ENCODE results near the gene KCND3.
A peak's percentile ranks its signal among the peaks of the same experiment; 100 is the strongest.

Gene KCND3

GRCh38 chr1:111990026-111990877 lies 784 bp upstream of the KCND3 start:
- TF ChIP-seq, protein P1, sequence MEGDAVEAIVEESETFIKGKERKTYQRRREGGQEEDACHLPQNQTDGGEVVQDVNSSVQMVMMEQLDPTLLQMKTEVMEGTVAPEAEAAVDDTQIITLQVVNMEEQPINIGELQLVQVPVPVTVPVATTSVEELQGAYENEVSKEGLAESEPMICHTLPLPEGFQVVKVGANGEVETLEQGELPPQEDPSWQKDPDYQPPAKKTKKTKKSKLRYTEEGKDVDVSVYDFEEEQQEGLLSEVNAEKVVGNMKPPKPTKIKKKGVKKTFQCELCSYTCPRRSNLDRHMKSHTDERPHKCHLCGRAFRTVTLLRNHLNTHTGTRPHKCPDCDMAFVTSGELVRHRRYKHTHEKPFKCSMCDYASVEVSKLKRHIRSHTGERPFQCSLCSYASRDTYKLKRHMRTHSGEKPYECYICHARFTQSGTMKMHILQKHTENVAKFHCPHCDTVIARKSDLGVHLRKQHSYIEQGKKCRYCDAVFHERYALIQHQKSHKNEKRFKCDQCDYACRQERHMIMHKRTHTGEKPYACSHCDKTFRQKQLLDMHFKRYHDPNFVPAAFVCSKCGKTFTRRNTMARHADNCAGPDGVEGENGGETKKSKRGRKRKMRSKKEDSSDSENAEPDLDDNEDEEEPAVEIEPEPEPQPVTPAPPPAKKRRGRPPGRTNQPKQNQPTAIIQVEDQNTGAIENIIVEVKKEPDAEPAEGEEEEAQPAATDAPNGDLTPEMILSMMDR (IDR thresholded peaks at IDR 0.05; ENCODE audit: poor library complexity, severe bottlenecking) = no peak
- no peaks in the 10 kb centered on the region for H3K9me3 ChIP-seq (ENCODE audit: severe bottlenecking)
- H3K27ac ChIP-seq (ENCODE audit: poor library complexity, severe bottlenecking) = no peak overlapping the region
- H3K36me3 ChIP-seq (ENCODE audit: low read depth) = no peaks in the 10 kb centered on the region
- no peaks in the 10 kb centered on the region for H3K4me1 ChIP-seq (ENCODE audit: insufficient read depth, poor library complexity, severe bottlenecking)
- H3K27me3 ChIP-seq (ENCODE audit: insufficient read depth, poor library complexity, severe bottlenecking) = peaks cover 48% of the 10 kb centered on the region
- ATAC-seq (ENCODE audit: low read depth) (peak; percentile 33), DNase-seq (ENCODE audit: low spot score) (no peak)
- peak overlapping the region; percentile 32 for H3K4me3 ChIP-seq (ENCODE audit: severe bottlenecking)

- H3K4me1 ChIP-seq (ENCODE audit: insufficient read depth, poor library complexity, severe bottlenecking) = no peaks in the 10 kb centered on the region
- no peaks in the 10 kb centered on the region for H3K9me3 ChIP-seq (ENCODE audit: severe bottlenecking)
- peak overlapping the region; percentile 32 for H3K4me3 ChIP-seq (ENCODE audit: severe bottlenecking)
- no peaks in the 10 kb centered on the region for H3K36me3 ChIP-seq (ENCODE audit: low read depth)
- no peak overlapping the region for H3K27ac ChIP-seq (ENCODE audit: poor library complexity, severe bottlenecking)
- DNase-seq (ENCODE audit: low spot score) (no peak), ATAC-seq (ENCODE audit: low read depth) (no peak)
- H3K27me3 ChIP-seq (ENCODE audit: insufficient read depth, poor library complexity, severe bottlenecking) = peaks cover 48% of the 10 kb centered on the region
- TF ChIP-seq, protein P1 (IDR thresholded peaks at IDR 0.05; ENCODE audit: poor library complexity, severe bottlenecking) = no peak
These were observed 570 bp downstream of the KCND3 start for GRCh38 chr1:111988743-111989453.

DNA sequence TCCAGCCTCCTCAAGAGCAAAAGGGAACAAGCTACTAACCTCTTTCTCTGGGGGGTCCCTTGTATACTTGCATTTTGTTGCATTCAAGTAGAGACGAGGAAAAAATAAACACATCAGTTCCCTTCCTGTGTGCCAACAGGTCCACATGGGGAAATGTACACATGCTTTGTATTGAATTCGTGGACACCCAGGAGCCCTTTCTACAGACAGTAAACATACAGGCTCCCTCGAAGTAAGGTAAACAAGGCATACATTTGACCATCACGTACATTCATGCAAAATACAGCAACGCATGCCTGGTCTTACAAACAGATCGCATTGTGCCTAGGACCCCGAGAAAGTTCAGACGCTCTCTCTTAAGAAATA lies 1.1 kb downstream of the KCND3 start:
- DNase-seq (ENCODE audit: low spot score) = no peak
- peaks cover 48% of the 10 kb centered on the region for H3K27me3 ChIP-seq (ENCODE audit: insufficient read depth, poor library complexity, severe bottlenecking)
- no peak overlapping the region for H3K27ac ChIP-seq (ENCODE audit: poor library complexity, severe bottlenecking)
- TF ChIP-seq, protein P1 (IDR thresholded peaks at IDR 0.05; ENCODE audit: poor library complexity, severe bottlenecking) = no peak
- no peak for ATAC-seq (ENCODE audit: low read depth)
- no peaks in the 10 kb centered on the region for H3K4me1 ChIP-seq (ENCODE audit: insufficient read depth, poor library complexity, severe bottlenecking)
- no peak overlapping the region for H3K4me3 ChIP-seq (ENCODE audit: severe bottlenecking)
- H3K9me3 ChIP-seq (ENCODE audit: severe bottlenecking) = no peaks in the 10 kb centered on the region
- no peaks in the 10 kb centered on the region for H3K36me3 ChIP-seq (ENCODE audit: low read depth)

DNA sequence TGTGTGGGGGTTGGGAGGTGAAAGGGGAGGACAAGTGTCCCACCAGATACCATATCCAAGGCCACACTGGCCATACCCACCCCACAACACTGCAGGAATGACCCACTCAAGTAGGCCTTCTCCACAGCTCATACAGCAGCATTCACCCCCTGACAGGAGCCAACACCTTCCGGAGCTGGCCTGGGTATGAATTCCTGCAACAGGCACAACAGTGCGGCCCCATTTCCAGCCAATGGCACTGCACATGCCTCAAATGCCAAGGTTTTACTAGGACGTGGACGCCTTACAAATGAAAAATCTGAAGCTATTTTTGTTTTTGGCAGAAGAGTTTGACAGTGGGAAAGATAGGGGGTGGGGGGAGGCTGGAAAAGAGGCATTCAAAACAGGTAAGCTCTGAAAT lies 2.0 kb downstream of the KCND3 start:
- Histone ChIP-seq H3K4me3 (ENCODE audit: severe bottlenecking) (no peak overlapping the region), H3K27me3 (ENCODE audit: insufficient read depth, poor library complexity, severe bottlenecking) (peaks cover 45% of the 10 kb centered on the region), H3K36me3 (ENCODE audit: low read depth) (no peaks in the 10 kb centered on the region), H3K9me3 (ENCODE audit: severe bottlenecking) (no peaks in the 10 kb centered on the region), H3K4me1 (ENCODE audit: insufficient read depth, poor library complexity, severe bottlenecking) (no peaks in the 10 kb centered on the region), H3K27ac (ENCODE audit: poor library complexity, severe bottlenecking) (no peak overlapping the region)
- no peak for ATAC-seq (ENCODE audit: low read depth)
- TF ChIP-seq, protein P1 (IDR thresholded peaks at IDR 0.05; ENCODE audit: poor library complexity, severe bottlenecking) = no peak
- no peak for DNase-seq (ENCODE audit: low spot score)
